ENCODE data around the gene ZNF277. TPM values are rescaled to one million over a fixed set of nuclear protein-coding genes. Genes with fewer than 3 reads are reported as not detected.

The ZNF277 gene
- total and polyA plus RNA-seq, 2 experiments from 2014 or later = 10.0 to 34.6 TPM

- TF ChIP-seq EZH2 (IDR thresholded peaks at IDR 0.05; ENCODE audit: borderline replicate concordance) (no peak), CTCF (IDR thresholded peaks at IDR 0.05; ENCODE audit: poor library complexity) (no peak), EZH2phosphoT487 (IDR thresholded peaks at IDR 0.05; ENCODE audit: low read depth, severe bottlenecking, unreplicated experiment) (no peak)
- Histone ChIP-seq H3K27me3 (no peaks in the 10 kb centered on the region), H3K4me1 (ENCODE audit: insufficient read depth) (no peaks in the 10 kb centered on the region), H3K36me3 (replicated peaks; ENCODE audit: insufficient read depth, low read depth) (no peaks in the 10 kb centered on the region), H3K4me2 (no peak overlapping the region), H2AFZ (no peak overlapping the region), H3K9me3 (ENCODE audit: low read depth) (no peaks in the 10 kb centered on the region), H3K79me2 (no peaks in the 10 kb centered on the region), H3K4me3 (no peak overlapping the region), H3K9me2 (replicated peaks; ENCODE audit: insufficient read depth) (no peaks in the 10 kb centered on the region), H3K27ac (no peak overlapping the region), H4K20me1 (ENCODE audit: insufficient read depth, poor library complexity, severe bottlenecking) (no peaks in the 10 kb centered on the region)
- 0% methylated on average over 1 of the region's 1 CpG for WGBS (ENCODE audit: low lambda C conversion rate, missing lambda C conversion rate)
- DNase-seq (ENCODE audit: low spot score) = no peak
These were observed 165.6 kb downstream of the ZNF277 start for GRCh38 chr7:112372101-112372500.

GRCh38 chr7:112377593-112377992, 171.1 kb downstream of the ZNF277 start:
- TF ChIP-seq EZH2 (IDR thresholded peaks at IDR 0.05; ENCODE audit: borderline replicate concordance) (no peak), EZH2phosphoT487 (IDR thresholded peaks at IDR 0.05; ENCODE audit: low read depth, severe bottlenecking, unreplicated experiment) (no peak), CTCF (IDR thresholded peaks at IDR 0.05; ENCODE audit: poor library complexity) (no peak)
- Histone ChIP-seq H3K4me2 (no peak overlapping the region), H3K9me3 (ENCODE audit: low read depth) (no peaks in the 10 kb centered on the region), H3K9me2 (replicated peaks; ENCODE audit: insufficient read depth) (no peaks in the 10 kb centered on the region), H3K27ac (no peak overlapping the region), H3K4me1 (ENCODE audit: insufficient read depth) (no peaks in the 10 kb centered on the region), H2AFZ (no peak overlapping the region), H3K79me2 (no peaks in the 10 kb centered on the region), H3K4me3 (no peak overlapping the region), H3K36me3 (replicated peaks; ENCODE audit: insufficient read depth, low read depth) (no peaks in the 10 kb centered on the region), H4K20me1 (ENCODE audit: insufficient read depth, poor library complexity, severe bottlenecking) (no peaks in the 10 kb centered on the region), H3K27me3 (no peaks in the 10 kb centered on the region)
- 60% methylated on average over 1 of the region's 1 CpG for WGBS (ENCODE audit: low lambda C conversion rate, missing lambda C conversion rate)
- no peak for DNase-seq (ENCODE audit: low spot score)

GRCh38 chr7:112381311-112382091, 175.0 kb downstream of the ZNF277 start:
- Histone ChIP-seq H3K4me1 (ENCODE audit: insufficient read depth) (no peaks in the 10 kb centered on the region), H3K27me3 (no peaks in the 10 kb centered on the region), H3K4me2 (no peak overlapping the region), H3K27ac (no peak overlapping the region), H3K4me3 (no peak overlapping the region), H2AFZ (no peak overlapping the region), H3K79me2 (no peaks in the 10 kb centered on the region), H3K36me3 (replicated peaks; ENCODE audit: insufficient read depth, low read depth) (no peaks in the 10 kb centered on the region), H3K9me3 (ENCODE audit: low read depth) (no peaks in the 10 kb centered on the region), H3K9me2 (replicated peaks; ENCODE audit: insufficient read depth) (no peaks in the 10 kb centered on the region), H4K20me1 (ENCODE audit: insufficient read depth, poor library complexity, severe bottlenecking) (no peaks in the 10 kb centered on the region)
- no peak for DNase-seq (ENCODE audit: low spot score)
- WGBS (ENCODE audit: low lambda C conversion rate, missing lambda C conversion rate) = 77% methylated on average over 5 of the region's 5 CpGs
- no peak for TF ChIP-seq EZH2phosphoT487 (IDR thresholded peaks at IDR 0.05; ENCODE audit: low read depth, severe bottlenecking, unreplicated experiment)
- no peak for TF ChIP-seq CTCF (IDR thresholded peaks at IDR 0.05; ENCODE audit: poor library complexity)
- TF ChIP-seq EZH2 (IDR thresholded peaks at IDR 0.05; ENCODE audit: borderline replicate concordance) = no peak

Data from hepatocyte (in vitro differentiated cells).